ENCODE results near the gene KLK2.

Gene KLK2

GRCh38 chr19:50924586-50924985, 51.3 kb downstream of the KLK2 start:
- TF ChIP-seq, protein P1, sequence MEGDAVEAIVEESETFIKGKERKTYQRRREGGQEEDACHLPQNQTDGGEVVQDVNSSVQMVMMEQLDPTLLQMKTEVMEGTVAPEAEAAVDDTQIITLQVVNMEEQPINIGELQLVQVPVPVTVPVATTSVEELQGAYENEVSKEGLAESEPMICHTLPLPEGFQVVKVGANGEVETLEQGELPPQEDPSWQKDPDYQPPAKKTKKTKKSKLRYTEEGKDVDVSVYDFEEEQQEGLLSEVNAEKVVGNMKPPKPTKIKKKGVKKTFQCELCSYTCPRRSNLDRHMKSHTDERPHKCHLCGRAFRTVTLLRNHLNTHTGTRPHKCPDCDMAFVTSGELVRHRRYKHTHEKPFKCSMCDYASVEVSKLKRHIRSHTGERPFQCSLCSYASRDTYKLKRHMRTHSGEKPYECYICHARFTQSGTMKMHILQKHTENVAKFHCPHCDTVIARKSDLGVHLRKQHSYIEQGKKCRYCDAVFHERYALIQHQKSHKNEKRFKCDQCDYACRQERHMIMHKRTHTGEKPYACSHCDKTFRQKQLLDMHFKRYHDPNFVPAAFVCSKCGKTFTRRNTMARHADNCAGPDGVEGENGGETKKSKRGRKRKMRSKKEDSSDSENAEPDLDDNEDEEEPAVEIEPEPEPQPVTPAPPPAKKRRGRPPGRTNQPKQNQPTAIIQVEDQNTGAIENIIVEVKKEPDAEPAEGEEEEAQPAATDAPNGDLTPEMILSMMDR (IDR thresholded peaks at IDR 0.05; ENCODE audit: borderline replicate concordance, insufficient read depth, low read depth, low read length), result no peak
- H3K4me3 ChIP-seq (ENCODE audit: low read depth, low read length), result no peak overlapping the region

- TF ChIP-seq, protein P1 (IDR thresholded peaks at IDR 0.05; ENCODE audit: borderline replicate concordance, insufficient read depth, low read depth, low read length), result no peak
- no peak overlapping the region for H3K4me3 ChIP-seq (ENCODE audit: low read depth, low read length)
These were observed 52.5 kb downstream of the KLK2 start for GRCh38 chr19:50925734-50926133.

DNA sequence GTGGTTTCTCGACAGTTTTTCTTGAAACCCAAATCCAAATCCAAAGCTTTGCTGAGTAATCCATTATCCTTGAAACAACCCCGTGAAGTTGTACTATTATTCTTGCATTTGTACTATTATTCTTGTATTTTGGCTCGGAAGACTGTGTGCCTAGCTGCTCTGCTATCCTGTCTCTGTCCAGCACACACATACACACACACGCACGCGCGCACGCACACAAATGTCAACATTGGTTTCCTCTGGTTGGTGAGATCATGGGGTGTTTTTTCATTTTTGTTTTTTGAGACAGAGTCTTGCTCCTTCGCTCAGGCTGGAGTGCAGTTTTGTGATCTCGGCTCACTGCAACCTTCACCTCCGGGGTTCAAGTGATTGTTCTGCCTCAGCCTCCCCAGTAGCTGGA, 52.9 kb downstream of the KLK2 start:
- TF ChIP-seq, protein P1 (IDR thresholded peaks at IDR 0.05; ENCODE audit: borderline replicate concordance, insufficient read depth, low read depth, low read length), result no peak
- H3K4me3 ChIP-seq (ENCODE audit: low read depth, low read length), result no peak overlapping the region

GRCh38 chr19:50928831-50929230, 55.6 kb downstream of the KLK2 start:
- TF ChIP-seq, protein P1 (IDR thresholded peaks at IDR 0.05; ENCODE audit: borderline replicate concordance, insufficient read depth, low read depth, low read length), result no peak
- no peak overlapping the region for H3K4me3 ChIP-seq (ENCODE audit: low read depth, low read length)

Measured in GM12875 (cell line).